ENCODE results near the gene ASB1.

ASB1 gene

GRCh38 chr2:238473014-238473413, 46.3 kb downstream of the ASB1 start:
- TF ChIP-seq ZNF274 (IDR thresholded peaks at IDR 0.05; ENCODE audit: low read depth, low read length) (no peak), YY1 (IDR thresholded peaks at IDR 0.05; ENCODE audit: insufficient read depth, insufficient read length) (no peak), SUZ12 (IDR thresholded peaks at IDR 0.05; ENCODE audit: extremely low read depth, insufficient read depth, insufficient read length) (no peak)
- Histone ChIP-seq H3K4me1 (ENCODE audit: insufficient read depth, insufficient read length) (peaks cover 4% of the 10 kb centered on the region), H3K9ac (ENCODE audit: insufficient read length, low read depth) (no peak overlapping the region), H3K9me3 (ENCODE audit: insufficient read depth, low read length) (peaks cover 22% of the 10 kb centered on the region), H3K27me3 (ENCODE audit: insufficient read depth, insufficient read length) (no peaks in the 10 kb centered on the region), H3K4me3 (ENCODE audit: insufficient read length, low read depth) (no peak overlapping the region), H3K36me3 (ENCODE audit: insufficient read depth, insufficient read length, low read length) (no peaks in the 10 kb centered on the region)
- DNase-seq (ENCODE audit: low read depth, low spot score), result no peak

GRCh38 chr2:238473523-238473922, 46.8 kb downstream of the ASB1 start:
- no peak for DNase-seq (ENCODE audit: low read depth, low spot score)
- Histone ChIP-seq H3K4me1 (ENCODE audit: insufficient read depth, insufficient read length) (peaks cover 4% of the 10 kb centered on the region), H3K36me3 (ENCODE audit: insufficient read depth, insufficient read length, low read length) (no peaks in the 10 kb centered on the region), H3K9ac (ENCODE audit: insufficient read length, low read depth) (no peak overlapping the region), H3K27me3 (ENCODE audit: insufficient read depth, insufficient read length) (no peaks in the 10 kb centered on the region), H3K9me3 (ENCODE audit: insufficient read depth, low read length) (peaks cover 22% of the 10 kb centered on the region), H3K4me3 (ENCODE audit: insufficient read length, low read depth) (no peak overlapping the region)
- TF ChIP-seq ZNF274 (IDR thresholded peaks at IDR 0.05; ENCODE audit: low read depth, low read length) (no peak), SUZ12 (IDR thresholded peaks at IDR 0.05; ENCODE audit: extremely low read depth, insufficient read depth, insufficient read length) (no peak), YY1 (IDR thresholded peaks at IDR 0.05; ENCODE audit: insufficient read depth, insufficient read length) (no peak)

GRCh38 chr2:238475034-238475433, 48.3 kb downstream of the ASB1 start:
- Histone ChIP-seq H3K27me3 (ENCODE audit: insufficient read depth, insufficient read length) (no peaks in the 10 kb centered on the region), H3K36me3 (ENCODE audit: insufficient read depth, insufficient read length, low read length) (no peaks in the 10 kb centered on the region), H3K9me3 (ENCODE audit: insufficient read depth, low read length) (peaks cover 36% of the 10 kb centered on the region), H3K4me1 (ENCODE audit: insufficient read depth, insufficient read length) (peaks cover 4% of the 10 kb centered on the region), H3K9ac (ENCODE audit: insufficient read length, low read depth) (no peak overlapping the region), H3K4me3 (ENCODE audit: insufficient read length, low read depth) (no peak overlapping the region)
- no peak for TF ChIP-seq SUZ12 (IDR thresholded peaks at IDR 0.05; ENCODE audit: extremely low read depth, insufficient read depth, insufficient read length)
- no peak for TF ChIP-seq ZNF274 (IDR thresholded peaks at IDR 0.05; ENCODE audit: low read depth, low read length)
- TF ChIP-seq YY1 (IDR thresholded peaks at IDR 0.05; ENCODE audit: insufficient read depth, insufficient read length), result no peak
- DNase-seq (ENCODE audit: low read depth, low spot score), result no peak

DNA sequence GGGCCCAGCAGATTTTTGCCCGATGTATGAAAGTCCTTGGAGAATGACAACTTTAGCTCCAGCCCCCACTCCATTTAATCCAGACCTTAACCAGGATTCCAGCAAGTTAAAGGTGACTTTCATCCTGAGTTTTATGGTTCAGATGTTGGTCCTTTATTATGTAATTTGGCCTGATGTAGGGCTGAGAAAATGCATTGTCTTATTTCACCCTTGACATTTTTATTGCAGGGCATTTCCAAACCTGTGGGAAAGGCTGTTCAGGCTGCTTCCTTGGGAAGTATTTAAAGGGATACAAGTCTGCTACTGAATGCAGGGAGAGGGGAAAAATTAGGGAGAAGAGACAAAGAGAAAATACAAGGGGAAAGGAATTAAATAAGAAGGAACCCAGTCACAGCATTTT, 48.8 kb downstream of the ASB1 start:
- H3K9me3 ChIP-seq (ENCODE audit: insufficient read depth, low read length), result peaks cover 41% of the 10 kb centered on the region
- peaks cover 4% of the 10 kb centered on the region for H3K4me1 ChIP-seq (ENCODE audit: insufficient read depth, insufficient read length)
- no peaks in the 10 kb centered on the region for H3K27me3 ChIP-seq (ENCODE audit: insufficient read depth, insufficient read length)
- no peak overlapping the region for H3K4me3 ChIP-seq (ENCODE audit: insufficient read length, low read depth)
- no peak for TF ChIP-seq ZNF274 (IDR thresholded peaks at IDR 0.05; ENCODE audit: low read depth, low read length)
- no peak for TF ChIP-seq SUZ12 (IDR thresholded peaks at IDR 0.05; ENCODE audit: extremely low read depth, insufficient read depth, insufficient read length)
- TF ChIP-seq YY1 (IDR thresholded peaks at IDR 0.05; ENCODE audit: insufficient read depth, insufficient read length), result no peak
- no peaks in the 10 kb centered on the region for H3K36me3 ChIP-seq (ENCODE audit: insufficient read depth, insufficient read length, low read length)
- no peak overlapping the region for H3K9ac ChIP-seq (ENCODE audit: insufficient read length, low read depth)
- no peak for DNase-seq (ENCODE audit: low read depth, low spot score)

DNA sequence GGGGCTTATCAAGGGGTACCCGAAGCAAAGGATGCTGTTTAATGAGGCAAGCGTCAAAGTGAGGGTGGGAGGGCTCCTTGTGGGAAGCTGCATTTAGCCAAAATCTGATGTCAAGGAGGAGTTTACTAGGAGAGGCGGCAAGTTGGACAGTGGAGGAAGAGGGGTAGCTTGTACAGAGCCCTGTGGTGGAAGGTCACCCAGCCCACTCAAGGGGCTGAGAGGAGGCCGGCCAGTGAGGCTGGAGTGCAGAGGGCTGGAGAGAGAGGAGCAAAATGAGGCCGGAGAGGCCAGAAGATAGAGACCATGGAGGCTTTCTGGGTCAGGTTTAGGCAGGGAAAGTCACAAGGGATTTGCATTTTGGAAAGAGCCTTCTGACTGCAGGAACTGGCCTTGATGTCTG, 49.5 kb downstream of the ASB1 start:
- Histone ChIP-seq H3K4me1 (ENCODE audit: insufficient read depth, insufficient read length) (peaks cover 4% of the 10 kb centered on the region), H3K4me3 (ENCODE audit: insufficient read length, low read depth) (no peak overlapping the region), H3K27me3 (ENCODE audit: insufficient read depth, insufficient read length) (no peaks in the 10 kb centered on the region), H3K9me3 (ENCODE audit: insufficient read depth, low read length) (peaks cover 44% of the 10 kb centered on the region), H3K9ac (ENCODE audit: insufficient read length, low read depth) (no peak overlapping the region), H3K36me3 (ENCODE audit: insufficient read depth, insufficient read length, low read length) (no peaks in the 10 kb centered on the region)
- TF ChIP-seq YY1 (IDR thresholded peaks at IDR 0.05; ENCODE audit: insufficient read depth, insufficient read length), result no peak
- no peak for TF ChIP-seq SUZ12 (IDR thresholded peaks at IDR 0.05; ENCODE audit: extremely low read depth, insufficient read depth, insufficient read length)
- TF ChIP-seq ZNF274 (IDR thresholded peaks at IDR 0.05; ENCODE audit: low read depth, low read length), result no peak
- no peak for DNase-seq (ENCODE audit: low read depth, low spot score)

DNA sequence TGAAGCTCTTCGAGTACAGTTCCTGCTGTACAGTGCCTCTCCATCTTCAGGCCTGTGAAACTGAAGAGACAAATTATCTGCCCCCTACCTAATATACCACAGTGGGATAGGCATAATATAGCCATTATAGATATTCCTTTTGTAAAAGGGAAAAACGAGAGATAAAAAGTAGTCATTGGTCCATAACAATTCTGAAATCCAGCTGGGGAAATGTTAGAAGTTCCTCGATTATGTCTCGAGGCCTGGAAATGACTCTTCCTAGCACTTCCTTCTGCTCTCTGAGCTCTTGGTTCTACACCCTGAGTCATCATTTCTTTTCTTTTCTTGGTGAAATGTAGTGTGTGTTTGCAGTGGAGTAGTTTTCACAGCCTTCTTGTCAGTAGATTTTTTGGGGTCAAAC, 51.5 kb downstream of the ASB1 start:
- DNase-seq (ENCODE audit: low read depth, low spot score), result no peak
- no peaks in the 10 kb centered on the region for H3K36me3 ChIP-seq (ENCODE audit: insufficient read depth, insufficient read length, low read length)
- no peak overlapping the region for H3K4me3 ChIP-seq (ENCODE audit: insufficient read length, low read depth)
- no peaks in the 10 kb centered on the region for H3K27me3 ChIP-seq (ENCODE audit: insufficient read depth, insufficient read length)
- H3K4me1 ChIP-seq (ENCODE audit: insufficient read depth, insufficient read length), result peaks cover 4% of the 10 kb centered on the region
- H3K9me3 ChIP-seq (ENCODE audit: insufficient read depth, low read length), result peaks cover 28% of the 10 kb centered on the region
- TF ChIP-seq ZNF274 (IDR thresholded peaks at IDR 0.05; ENCODE audit: low read depth, low read length) (no peak), YY1 (IDR thresholded peaks at IDR 0.05; ENCODE audit: insufficient read depth, insufficient read length) (no peak), SUZ12 (IDR thresholded peaks at IDR 0.05; ENCODE audit: extremely low read depth, insufficient read depth, insufficient read length) (no peak)
- H3K9ac ChIP-seq (ENCODE audit: insufficient read length, low read depth), result no peak overlapping the region

GRCh38 chr2:238479847-238480246, 53.1 kb downstream of the ASB1 start:
- Histone ChIP-seq H3K4me1 (ENCODE audit: insufficient read depth, insufficient read length) (peaks cover 4% of the 10 kb centered on the region), H3K4me3 (ENCODE audit: insufficient read length, low read depth) (no peak overlapping the region), H3K9ac (ENCODE audit: insufficient read length, low read depth) (no peak overlapping the region), H3K9me3 (ENCODE audit: insufficient read depth, low read length) (peaks cover 21% of the 10 kb centered on the region), H3K27me3 (ENCODE audit: insufficient read depth, insufficient read length) (no peaks in the 10 kb centered on the region), H3K36me3 (ENCODE audit: insufficient read depth, insufficient read length, low read length) (no peaks in the 10 kb centered on the region)
- TF ChIP-seq YY1 (IDR thresholded peaks at IDR 0.05; ENCODE audit: insufficient read depth, insufficient read length) (no peak), SUZ12 (IDR thresholded peaks at IDR 0.05; ENCODE audit: extremely low read depth, insufficient read depth, insufficient read length) (no peak), ZNF274 (IDR thresholded peaks at IDR 0.05; ENCODE audit: low read depth, low read length) (no peak)
- DNase-seq (ENCODE audit: low read depth, low spot score), result no peak

Measured in NT2/D1 (cell line).